Measurements from ENCODE around the gene DOCK2. TPM values are rescaled to one million over a fixed set of nuclear protein-coding genes. Genes with fewer than 3 reads are reported as not detected.

The DOCK2 gene
- total and polyA plus RNA-seq, 4 donors: 1.6 to 53.7 (median 21.6) TPM

DNA sequence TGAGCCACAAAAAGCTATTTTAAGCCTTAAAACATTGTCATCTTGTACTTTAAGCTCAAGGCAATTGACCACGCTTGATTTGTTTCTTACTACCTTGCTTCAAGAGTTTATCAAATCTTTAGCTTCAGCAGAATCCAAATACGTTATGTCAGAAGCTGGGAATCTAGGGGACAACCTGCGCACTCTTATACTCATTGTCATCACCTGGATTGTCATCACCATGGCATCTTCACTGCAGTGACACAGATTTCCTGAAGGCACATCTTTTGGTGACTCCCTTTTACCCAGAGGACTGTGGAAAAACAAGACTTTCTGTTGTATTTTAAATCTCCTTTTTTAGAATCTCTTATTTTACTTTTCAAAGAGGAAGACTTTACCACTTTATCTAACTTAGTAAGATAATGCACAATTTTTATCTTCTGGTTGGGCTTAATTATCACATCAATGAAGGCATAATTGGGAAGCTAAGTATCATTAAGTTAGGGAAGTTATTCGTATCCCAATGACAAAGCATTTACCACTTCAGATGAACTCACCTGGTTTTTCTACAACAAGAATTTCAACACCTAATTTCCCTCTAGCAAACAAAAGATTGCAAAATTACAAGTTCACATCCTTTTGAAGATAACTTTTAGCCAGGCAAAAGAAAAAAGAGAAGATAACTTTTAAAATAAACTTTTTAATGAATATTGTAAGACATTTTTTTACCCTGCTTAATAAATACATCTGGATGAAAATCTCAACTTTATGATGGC is 162.0 kb downstream of the DOCK2 start:
- no peaks in the 10 kb centered on the region for H3K36me3 ChIP-seq (ENCODE audit: control insufficient read depth in 1 of 2, insufficient read depth in 2 of 2, low read length in 1 of 2)
- H3K27ac ChIP-seq (ENCODE audit: low read depth in 1 of 2, low read length in 2 of 2): no peak overlapping the region
- no peaks in the 10 kb centered on the region for H3K9me3 ChIP-seq (ENCODE audit: control insufficient read depth, low read length)
- no peak for ATAC-seq (ENCODE audit: low FRiP score)
- no peak for DNase-seq
- no peaks in the 10 kb centered on the region for H3K27me3 ChIP-seq (ENCODE audit: control insufficient read depth in 1 of 2, insufficient read depth in 2 of 2, low read length in 1 of 2)
- H3K4me3 ChIP-seq (ENCODE audit: low read length in 2 of 2): no peak overlapping the region
- H3K4me1 ChIP-seq (ENCODE audit: control insufficient read depth in 1 of 2, insufficient read depth in 2 of 2, low read length in 2 of 2): no peaks in the 10 kb centered on the region
- WGBS, 2 donors: 84% methylated on average over 4 of the region's 4 CpGs
- intact Hi-C loops (cut with DNase I): no loop called here

GRCh38 chr5:169801324-169801777 is 164.3 kb downstream of the DOCK2 start:
- DNase-seq (no peak), ATAC-seq (ENCODE audit: low FRiP score) (no peak)
- Histone ChIP-seq H3K4me3 (ENCODE audit: low read length in 2 of 2) (no peak overlapping the region), H3K36me3 (ENCODE audit: control insufficient read depth in 1 of 2, insufficient read depth in 2 of 2, low read length in 1 of 2) (no peaks in the 10 kb centered on the region), H3K4me1 (ENCODE audit: control insufficient read depth in 1 of 2, insufficient read depth in 2 of 2, low read length in 2 of 2) (no peaks in the 10 kb centered on the region), H3K27me3 (ENCODE audit: control insufficient read depth in 1 of 2, insufficient read depth in 2 of 2, low read length in 1 of 2) (no peaks in the 10 kb centered on the region), H3K9me3 (ENCODE audit: control insufficient read depth, low read length) (peaks cover 3% of the 10 kb centered on the region), H3K27ac (ENCODE audit: low read depth in 1 of 2, low read length in 2 of 2) (no peak overlapping the region)
- intact Hi-C loops (cut with DNase I): no loop called here
- WGBS, 2 donors: 61 to 67% methylated on average over 6 of the region's 6 CpGs

DNA sequence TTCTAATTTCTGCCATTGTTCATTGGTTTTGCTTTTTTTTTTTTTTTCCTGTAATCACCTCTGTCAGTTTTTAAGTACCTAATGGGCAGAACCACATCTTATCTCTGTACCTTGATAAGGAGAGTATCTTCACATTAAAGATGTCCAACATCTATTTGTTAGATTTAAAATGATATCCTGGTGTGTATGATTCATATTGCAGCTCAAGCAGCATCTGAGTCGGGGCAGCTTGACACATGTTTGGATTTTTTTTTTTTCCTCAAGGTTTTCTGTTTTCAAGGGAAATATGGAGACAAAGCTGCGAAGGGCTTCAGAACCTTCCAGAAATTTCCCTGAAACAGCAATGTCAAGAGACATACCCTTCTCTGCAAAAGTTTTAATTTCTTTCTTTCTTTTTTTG is 164.7 kb downstream of the DOCK2 start:
- no peak overlapping the region for H3K4me3 ChIP-seq (ENCODE audit: low read length in 2 of 2)
- H3K9me3 ChIP-seq (ENCODE audit: control insufficient read depth, low read length): peaks cover 3% of the 10 kb centered on the region
- 80 to 85% methylated on average over 2 of the region's 2 CpGs for WGBS, 2 donors
- H3K27me3 ChIP-seq (ENCODE audit: control insufficient read depth in 1 of 2, insufficient read depth in 2 of 2, low read length in 1 of 2): no peaks in the 10 kb centered on the region
- DNase-seq: no peak
- H3K27ac ChIP-seq (ENCODE audit: low read depth in 1 of 2, low read length in 2 of 2): no peak overlapping the region
- H3K36me3 ChIP-seq (ENCODE audit: control insufficient read depth in 1 of 2, insufficient read depth in 2 of 2, low read length in 1 of 2): no peaks in the 10 kb centered on the region
- ATAC-seq (ENCODE audit: low FRiP score): no peak
- no peaks in the 10 kb centered on the region for H3K4me1 ChIP-seq (ENCODE audit: control insufficient read depth in 1 of 2, insufficient read depth in 2 of 2, low read length in 2 of 2)
- intact Hi-C loops (cut with DNase I): no loop called here

DNA sequence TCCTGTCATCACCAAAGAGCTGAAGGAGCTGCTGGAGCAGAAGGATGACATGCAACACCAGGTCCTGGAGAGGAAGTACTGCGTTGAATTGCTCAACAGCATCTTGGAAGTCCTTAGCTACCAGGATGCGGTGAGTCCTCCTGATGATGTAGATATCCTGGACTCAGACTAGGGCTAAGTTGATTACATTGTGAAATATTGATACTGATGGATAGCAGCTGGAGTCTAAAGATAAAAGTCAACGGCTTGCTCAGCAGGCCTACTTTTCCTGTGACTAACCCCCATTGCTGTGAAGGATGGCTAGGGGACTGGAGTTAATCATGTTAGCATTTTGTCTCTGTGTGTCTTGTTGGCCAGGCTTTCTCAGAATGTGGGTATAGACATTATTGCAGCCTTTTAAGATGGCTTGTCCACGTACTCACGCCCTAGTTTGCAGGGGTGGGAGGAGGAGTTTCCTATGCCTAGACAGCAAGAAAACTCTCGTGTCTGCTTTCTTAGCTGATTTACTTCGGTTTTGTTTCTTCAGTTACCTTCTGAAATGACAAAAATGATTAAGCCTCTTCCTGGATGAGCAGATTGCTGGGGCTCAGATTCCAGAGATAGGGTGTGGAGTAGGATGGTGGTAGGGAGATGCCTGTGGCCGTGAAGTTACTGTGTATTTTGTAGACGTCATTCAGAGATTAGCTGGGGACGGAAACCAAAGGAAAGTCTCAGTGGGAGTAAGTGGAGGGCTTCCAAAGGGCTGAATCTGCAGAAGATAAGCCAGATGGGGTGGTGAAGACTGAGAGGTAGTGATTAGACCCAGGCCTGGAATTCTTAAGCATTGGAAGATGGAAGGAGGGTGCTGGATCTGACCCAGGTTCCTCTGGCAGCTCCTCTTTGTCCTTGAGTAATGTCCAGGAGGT is 166.3 kb downstream of the DOCK2 start:
- Histone ChIP-seq H3K9me3 (ENCODE audit: control insufficient read depth, low read length) (peaks cover 3% of the 10 kb centered on the region), H3K27me3 (ENCODE audit: control insufficient read depth in 1 of 2, insufficient read depth in 2 of 2, low read length in 1 of 2) (peaks cover 0 to 4% of the 10 kb centered on the region in 2 donors), H3K4me1 (ENCODE audit: control insufficient read depth in 1 of 2, insufficient read depth in 2 of 2, low read length in 2 of 2) (no peaks in the 10 kb centered on the region), H3K36me3 (ENCODE audit: control insufficient read depth in 1 of 2, insufficient read depth in 2 of 2, low read length in 1 of 2) (no peaks in the 10 kb centered on the region), H3K4me3 (ENCODE audit: low read length in 2 of 2) (no peak overlapping the region), H3K27ac (ENCODE audit: low read depth in 1 of 2, low read length in 2 of 2) (no peak overlapping the region)
- intact Hi-C loops (cut with DNase I): no loop called here
- WGBS, 2 donors: 43 to 51% methylated on average over 10 of the region's 10 CpGs
- DNase-seq (no peak), ATAC-seq (ENCODE audit: low FRiP score) (no peak)

- ATAC-seq (ENCODE audit: low FRiP score): no peak
- H3K36me3 ChIP-seq (ENCODE audit: control insufficient read depth in 1 of 2, insufficient read depth in 2 of 2, low read length in 1 of 2): no peaks in the 10 kb centered on the region
- no peak for DNase-seq
- peaks cover 0 to 4% of the 10 kb centered on the region in 2 donors for H3K27me3 ChIP-seq (ENCODE audit: control insufficient read depth in 1 of 2, insufficient read depth in 2 of 2, low read length in 1 of 2)
- peaks cover 3% of the 10 kb centered on the region for H3K9me3 ChIP-seq (ENCODE audit: control insufficient read depth, low read length)
- intact Hi-C loops (cut with DNase I): no loop called here
- H3K27ac ChIP-seq (ENCODE audit: low read depth in 1 of 2, low read length in 2 of 2): no peak overlapping the region
- 62 to 65% methylated on average over 1 of the region's 1 CpG for WGBS, 2 donors
- no peaks in the 10 kb centered on the region for H3K4me1 ChIP-seq (ENCODE audit: control insufficient read depth in 1 of 2, insufficient read depth in 2 of 2, low read length in 2 of 2)
- no peak overlapping the region for H3K4me3 ChIP-seq (ENCODE audit: low read length in 2 of 2)
Observed at GRCh38 chr5:169804861-169805260, 167.8 kb downstream of the DOCK2 start.

DNA sequence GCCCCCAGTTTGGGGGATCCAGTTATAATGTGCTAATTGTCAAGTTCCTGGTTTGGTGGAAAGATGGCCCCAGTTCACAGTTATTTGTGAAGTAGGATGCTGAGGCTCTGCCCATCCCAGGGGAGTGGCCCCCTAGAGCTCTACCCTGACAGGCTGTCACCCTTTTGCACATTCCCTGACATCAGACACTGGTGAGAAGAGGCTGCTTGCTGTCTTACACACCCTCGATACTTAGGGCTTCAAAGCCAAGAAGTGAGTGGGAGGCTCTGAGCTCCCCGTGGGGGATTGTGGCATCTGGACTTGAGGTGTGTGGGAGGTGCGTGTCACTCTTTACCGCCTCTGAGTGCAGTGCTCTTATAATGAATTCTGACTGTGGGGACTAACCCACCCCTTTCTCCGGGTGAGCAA is 168.5 kb downstream of the DOCK2 start:
- Histone ChIP-seq H3K27me3 (ENCODE audit: control insufficient read depth in 1 of 2, insufficient read depth in 2 of 2, low read length in 1 of 2) (peaks cover 0 to 4% of the 10 kb centered on the region in 2 donors), H3K9me3 (ENCODE audit: control insufficient read depth, low read length) (peaks cover 3% of the 10 kb centered on the region), H3K4me3 (ENCODE audit: low read length in 2 of 2) (no peak overlapping the region), H3K4me1 (ENCODE audit: control insufficient read depth in 1 of 2, insufficient read depth in 2 of 2, low read length in 2 of 2) (no peaks in the 10 kb centered on the region), H3K27ac (ENCODE audit: low read depth in 1 of 2, low read length in 2 of 2) (no peak overlapping the region), H3K36me3 (ENCODE audit: control insufficient read depth in 1 of 2, insufficient read depth in 2 of 2, low read length in 1 of 2) (no peaks in the 10 kb centered on the region)
- intact Hi-C loops (cut with DNase I): no loop called here
- no peak for ATAC-seq (ENCODE audit: low FRiP score)
- 10 to 27% methylated on average over 5 of the region's 5 CpGs for WGBS, 2 donors
- no peak for DNase-seq

DNA sequence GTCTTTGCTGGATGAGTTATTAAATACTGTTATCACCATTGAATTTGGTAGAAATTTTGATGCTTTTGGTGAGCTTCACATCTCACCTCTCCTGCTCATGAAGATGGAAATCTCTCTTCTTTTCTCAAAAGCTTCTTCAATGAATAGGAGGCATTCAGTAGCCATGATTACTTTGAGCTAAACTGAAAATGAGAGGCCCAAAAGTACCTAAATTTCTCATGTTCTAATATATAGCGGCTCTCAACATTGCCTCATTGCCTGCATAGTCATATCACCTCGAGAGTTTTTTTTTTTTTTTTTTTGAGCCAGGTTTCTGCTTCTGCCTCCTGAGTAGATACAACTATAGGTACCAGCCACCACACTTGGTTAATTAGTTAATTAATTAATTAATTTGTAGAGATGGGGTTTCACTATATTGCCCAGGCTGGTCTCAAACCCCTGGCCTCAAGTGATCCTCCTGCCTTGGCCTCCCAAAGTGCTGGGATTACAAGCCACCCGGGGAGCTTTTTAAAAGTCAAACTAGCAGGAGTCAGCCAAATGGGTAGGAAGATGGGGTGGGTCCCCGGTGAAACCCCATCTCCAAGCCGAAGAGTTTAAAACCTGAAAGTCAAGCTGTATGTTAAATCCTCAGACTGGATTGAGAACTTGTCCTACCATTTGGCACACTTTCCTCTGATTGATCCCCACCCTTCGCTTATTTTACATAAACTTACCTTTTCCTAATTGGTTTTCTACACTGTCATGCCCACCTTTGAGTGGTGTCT is 169.0 kb downstream of the DOCK2 start:
- H3K36me3 ChIP-seq (ENCODE audit: control insufficient read depth in 1 of 2, insufficient read depth in 2 of 2, low read length in 1 of 2): no peaks in the 10 kb centered on the region
- H3K4me3 ChIP-seq (ENCODE audit: low read length in 2 of 2): no peak overlapping the region
- ATAC-seq (ENCODE audit: low FRiP score): no peak
- no peaks in the 10 kb centered on the region for H3K4me1 ChIP-seq (ENCODE audit: control insufficient read depth in 1 of 2, insufficient read depth in 2 of 2, low read length in 2 of 2)
- peaks cover 3% of the 10 kb centered on the region for H3K9me3 ChIP-seq (ENCODE audit: control insufficient read depth, low read length)
- no peak for DNase-seq
- peaks cover 0 to 4% of the 10 kb centered on the region in 2 donors for H3K27me3 ChIP-seq (ENCODE audit: control insufficient read depth in 1 of 2, insufficient read depth in 2 of 2, low read length in 1 of 2)
- 80 to 85% methylated on average over 6 of the region's 6 CpGs for WGBS, 2 donors
- intact Hi-C loops (cut with DNase I): no loop called here
- H3K27ac ChIP-seq (ENCODE audit: low read depth in 1 of 2, low read length in 2 of 2): no peak overlapping the region

DNA sequence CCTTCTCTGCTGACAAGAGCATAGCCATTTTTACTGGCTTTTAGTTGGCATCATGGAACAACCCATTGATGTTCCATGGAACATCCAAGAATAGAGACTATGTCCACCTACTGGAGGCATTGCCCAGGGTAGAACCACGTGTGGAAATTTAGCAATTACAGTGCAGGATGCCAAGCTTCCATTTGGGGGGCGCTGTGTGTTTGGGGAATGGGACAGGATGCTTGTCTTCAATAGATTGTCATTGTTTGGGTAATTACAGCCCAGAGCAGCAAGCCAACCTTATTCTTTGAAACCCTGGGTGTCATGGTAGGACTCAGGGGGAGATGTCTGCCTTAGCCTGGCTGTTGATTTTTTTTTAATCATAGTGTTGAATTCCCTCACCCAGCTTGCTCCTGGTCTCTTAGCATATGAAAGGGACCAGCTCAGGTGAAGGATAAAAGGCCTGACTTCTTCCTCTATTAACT is 171.1 kb downstream of the DOCK2 start:
- intact Hi-C loops (cut with DNase I): no loop called here

More for the DNA sequence above, 171.1 kb downstream of the DOCK2 start:
- WGBS, 2 donors: 11 to 17% methylated on average over 2 of the region's 2 CpGs
- peaks cover 3% of the 10 kb centered on the region for H3K9me3 ChIP-seq (ENCODE audit: control insufficient read depth, low read length)
- H3K27ac ChIP-seq (ENCODE audit: low read depth in 1 of 2, low read length in 2 of 2): no peak overlapping the region
- H3K4me3 ChIP-seq (ENCODE audit: low read length in 2 of 2): no peak overlapping the region
- no peaks in the 10 kb centered on the region for H3K4me1 ChIP-seq (ENCODE audit: control insufficient read depth in 1 of 2, insufficient read depth in 2 of 2, low read length in 2 of 2)
- H3K36me3 ChIP-seq (ENCODE audit: control insufficient read depth in 1 of 2, insufficient read depth in 2 of 2, low read length in 1 of 2): no peaks in the 10 kb centered on the region
- no peak for DNase-seq
- ATAC-seq (ENCODE audit: low FRiP score): no peak
- peaks cover 0 to 4% of the 10 kb centered on the region in 2 donors for H3K27me3 ChIP-seq (ENCODE audit: control insufficient read depth in 1 of 2, insufficient read depth in 2 of 2, low read length in 1 of 2)
